ENCODE measurements around the gene TNFSF4.

DNA sequence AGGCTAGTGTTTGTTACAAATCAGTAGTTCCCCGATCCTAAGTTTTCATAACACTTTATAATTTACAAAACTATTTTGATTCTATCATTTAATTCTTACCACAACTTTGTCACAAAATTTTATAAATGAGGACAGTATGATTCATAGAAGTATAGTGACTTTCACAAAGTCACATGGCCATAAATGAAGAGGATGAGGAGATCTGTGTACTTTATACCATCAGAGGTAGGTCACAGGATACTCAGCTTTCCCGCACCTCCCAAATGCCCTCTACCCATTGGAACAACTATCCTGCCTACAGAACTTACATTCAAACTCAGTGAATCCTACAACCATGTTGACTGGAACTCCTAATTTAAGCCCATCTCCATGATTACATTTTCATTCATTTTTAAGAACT lies 56.3 kb downstream of the TNFSF4 start:
- TF ChIP-seq CTCF (IDR thresholded peaks at IDR 0.05) (no peak), POLR2A (IDR thresholded peaks at IDR 0.05) (no peak), EP300 (IDR thresholded peaks at IDR 0.05) (no peak)

Data from tibial nerve (tissue), 4 donors.